ENCODE measurements around the gene OGFOD3.
"Not testable (repeated sequence)": the region's sequence is repeated elsewhere in the genome, so short reads cannot be mapped to it uniquely, and the experiment has no call there.

Gene OGFOD3

DNA sequence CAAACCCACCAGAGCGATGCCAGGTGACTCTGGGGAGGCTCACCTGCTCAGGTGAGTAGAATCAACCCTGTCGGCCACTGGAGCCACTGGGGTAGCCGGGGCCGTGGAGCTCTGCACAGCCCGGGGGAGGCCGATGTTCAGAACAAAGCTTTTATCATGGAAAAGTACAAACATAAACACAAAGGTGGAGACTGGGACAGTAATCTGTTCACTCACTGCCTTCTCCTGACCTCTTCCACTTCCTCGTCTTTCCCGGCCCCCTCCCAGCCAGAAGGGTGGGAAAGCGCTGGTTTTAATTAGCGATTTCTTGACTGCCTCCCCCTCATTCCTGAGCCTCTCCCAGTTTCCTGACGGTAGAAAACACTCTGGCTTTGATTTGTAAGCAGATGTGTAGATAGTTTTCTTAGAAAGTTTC lies 69.1 kb downstream of the OGFOD3 start:
- DNase-seq, result no peak

- DNase-seq, result no peak
Observed at GRCh38 chr17:82348866-82349265, 69.5 kb downstream of the OGFOD3 start.

- DNase-seq, result no peak
Observed at GRCh38 chr17:82348434-82348833, 70.0 kb downstream of the OGFOD3 start.

DNA sequence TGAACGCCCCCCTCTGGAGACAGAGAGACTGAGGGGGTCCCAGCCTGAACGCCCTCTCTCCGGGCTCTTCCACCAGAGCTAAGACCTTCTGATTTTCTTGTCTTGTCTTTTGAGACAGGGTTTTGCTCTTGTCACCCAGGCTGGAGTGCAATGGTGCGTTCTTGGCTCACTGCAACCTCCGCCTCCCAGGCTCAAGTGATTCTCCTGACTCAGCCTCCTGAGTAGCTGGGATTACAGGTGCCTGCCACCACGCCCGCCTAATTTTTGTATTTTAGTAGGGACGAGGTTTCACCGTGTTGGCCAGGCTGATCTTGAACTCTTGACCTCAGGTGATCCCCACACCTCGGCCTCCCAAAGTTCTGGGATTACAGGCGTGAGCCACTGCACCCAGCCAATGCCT lies 70.4 kb downstream of the OGFOD3 start:
- not testable (repeated sequence) for DNase-seq

GRCh38 chr17:82346342-82347300 lies 71.8 kb downstream of the OGFOD3 start:
- DNase-seq, result no peak

DNA sequence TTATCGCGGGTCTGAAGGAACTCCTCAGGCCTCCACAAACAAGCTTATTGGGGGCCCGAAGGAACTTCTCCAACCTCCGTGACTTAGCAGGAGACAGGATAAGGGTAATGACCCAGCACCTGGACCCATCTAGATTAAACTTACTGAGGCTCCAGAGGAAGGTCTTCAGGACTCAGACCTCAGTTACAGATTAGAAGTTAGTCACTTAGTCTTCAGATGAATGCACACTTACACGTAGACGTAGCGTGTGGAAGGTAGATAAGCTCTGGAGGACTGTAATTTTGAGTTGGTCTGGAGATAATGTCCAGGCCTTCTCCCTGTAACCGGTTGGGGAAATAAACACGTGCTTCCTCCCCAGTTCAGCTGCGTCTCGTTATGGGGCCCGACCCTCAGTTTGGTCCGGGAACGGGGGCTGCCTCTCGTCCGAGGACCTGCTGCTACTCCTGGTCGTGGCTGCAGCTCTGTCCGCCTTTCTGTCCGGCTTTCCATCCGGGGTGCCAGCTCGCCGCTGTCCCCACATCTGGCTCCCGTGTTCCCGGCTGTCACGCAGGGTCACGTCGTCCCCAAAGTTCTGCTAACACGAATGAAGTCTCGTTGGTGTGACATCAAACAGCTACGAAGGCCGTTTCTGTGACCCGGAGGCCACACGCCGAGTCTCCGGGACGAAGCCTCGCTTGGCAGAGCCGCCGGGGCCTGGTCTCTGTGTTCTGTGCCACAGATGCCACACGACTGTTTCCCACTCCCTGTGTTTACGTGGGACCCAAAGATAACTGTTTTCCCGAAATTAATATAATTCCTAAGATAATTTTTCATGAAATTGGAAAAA lies 73.0 kb downstream of the OGFOD3 start:
- DNase-seq, result no peak

- no peak for DNase-seq
Observed at GRCh38 chr17:82344175-82344907, 74.0 kb downstream of the OGFOD3 start.

DNA sequence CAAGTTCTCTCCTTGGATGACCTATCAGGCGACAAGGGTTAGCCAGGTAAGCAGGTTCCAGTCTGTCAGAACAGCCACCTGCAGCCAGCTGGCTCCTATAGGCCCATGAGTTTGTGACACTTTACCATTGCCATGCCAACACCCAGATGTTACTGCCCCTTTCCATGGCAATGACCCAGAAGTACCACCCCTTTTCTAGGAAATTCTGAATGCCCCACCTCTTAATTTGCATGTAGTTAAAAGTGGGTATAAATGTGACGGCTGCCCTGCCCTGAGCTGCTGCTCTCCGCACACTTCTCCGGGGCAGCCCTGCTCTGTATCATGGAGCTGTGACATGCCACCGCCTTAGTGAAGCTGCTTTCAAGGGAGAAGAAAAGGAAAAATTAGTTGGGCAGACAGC lies 74.8 kb downstream of the OGFOD3 start:
- DNase-seq, result no peak

- DNase-seq, result no peak
Observed at GRCh38 chr17:82342361-82343079, 75.9 kb downstream of the OGFOD3 start.

GRCh38 chr17:82339634-82340580 lies 78.5 kb downstream of the OGFOD3 start:
- no peak for DNase-seq

All from NCI-H1694 treated with DMSO at 0.1 percent for 48 hours (cell line).